C4-2B (cell line): ENCODE results near the gene SYTL3.

Experiments used
- CTCF ChIP-seq: fragments of 450-650 bp; conservative IDR thresholded peaks from 2 replicates; pipeline ENCODE4 v1.5.1; 2017; ENCODE audit warnings: mild to moderate bottlenecking
- ZFX ChIP-seq: fragments of 450-650 bp; IDR thresholded peaks from 2 replicates; pipeline ENCODE4 v1.6.1; 2017

GRCh38 chr6:158709809-158710208, 60.0 kb downstream of the SYTL3 start:
- no peak for TF ChIP-seq CTCF
- TF ChIP-seq ZFX: no peak
